Urinary bladder (tissue), 4 donors: ENCODE results near the gene PTP4A2. TPM values are rescaled to one million over a fixed set of nuclear protein-coding genes. Genes with fewer than 3 reads are reported as not detected.
A peak's percentile ranks its signal among the peaks of the same experiment; 100 is the strongest.
"Not testable (repeated sequence)": the region's sequence is repeated elsewhere in the genome, so short reads cannot be mapped to it uniquely, and the experiment has no call there.

Experiments used
- DNase-seq: peaks from one replicate; pipeline ENCODE4 v3.0.0-alpha.2; 2015; ENCODE audit errors: extremely low spot score
- H3K27ac ChIP-seq: one replicate; pipeline ENCODE4 v1.5.1; 2013; ENCODE audit warnings: low read depth, mild to moderate bottlenecking, moderate library complexity
- H3K36me3 ChIP-seq: one replicate; pipeline ENCODE4 v1.6.1; 2013; ENCODE audit warnings: mild to moderate bottlenecking, moderate library complexity; ENCODE audit not compliant: insufficient read depth
- H3K4me1 ChIP-seq: one replicate; pipeline ENCODE4 v1.6.1; 2013; ENCODE audit warnings: mild to moderate bottlenecking, moderate library complexity; ENCODE audit not compliant: insufficient read depth
- H3K4me3 ChIP-seq: one replicate; pipeline ENCODE4 v1.5.1; 2013; ENCODE audit warnings: low read depth, low read length
- WGBS: extraction: QIAGEN DNeasy Blood & Tissue Kit; methylation state at CpG from one replicate; pipeline ENCODE4 v1.1.7; 2013; 5-methylcytosine and 5-hydroxymethylcytosine counted together
- polyA plus RNA-seq: library from polyadenylated mRNA; stranded (reverse); fragments of 200-250 nt; gene quantifications from one replicate; pipeline ENCODE4 v1.2.3, GENCODE V29; 2013
- total RNA-seq: library from RNA; depleted of rRNA; stranded (reverse); fragments of >200 nt; gene quantifications from one replicate; pipeline ENCODE4 v1.2.3, GENCODE V29; 2014
- donor health status: healthy with polysubstance abuse.
- donor health status: healthy.

Gene PTP4A2
- total and polyA plus RNA-seq, 2 donors = 118 to 462 TPM

- Histone ChIP-seq H3K27ac (no peak overlapping the region), H3K36me3 (no peaks in the 10 kb centered on the region), H3K4me3 (no peak overlapping the region), H3K4me1 (no peaks in the 10 kb centered on the region)
- no peak for DNase-seq
- WGBS = 85% methylated on average over 6 of the region's 6 CpGs
Observed at GRCh38 chr1:31959521-31960340, 21.6 kb upstream of the PTP4A2 start.

- 77% methylated on average over 9 of the region's 9 CpGs for WGBS
- H3K4me1 ChIP-seq = no peaks in the 10 kb centered on the region
- no peak overlapping the region for H3K27ac ChIP-seq
- no peak overlapping the region for H3K4me3 ChIP-seq
- DNase-seq = peak; percentile 35
- no peaks in the 10 kb centered on the region for H3K36me3 ChIP-seq
Observed at GRCh38 chr1:31957701-31958674, 19.8 kb upstream of the PTP4A2 start.

GRCh38 chr1:31955917-31956736, 18.0 kb upstream of the PTP4A2 start:
- Histone ChIP-seq H3K4me1 (no peaks in the 10 kb centered on the region), H3K36me3 (no peaks in the 10 kb centered on the region), H3K27ac (peak overlapping the region; percentile 87), H3K4me3 (no peak overlapping the region)
- DNase-seq = no peak
- WGBS = 46% methylated on average over 11 of the region's 11 CpGs

- H3K4me1 ChIP-seq = no peaks in the 10 kb centered on the region
Observed at GRCh38 chr1:31954607-31955283, 16.6 kb upstream of the PTP4A2 start.

GRCh38 chr1:31952825-31953220, 14.7 kb upstream of the PTP4A2 start:
- Histone ChIP-seq H3K4me1 (no peaks in the 10 kb centered on the region), H3K36me3 (no peaks in the 10 kb centered on the region), H3K27ac (no peak overlapping the region), H3K4me3 (no peak overlapping the region)
- 69% methylated on average over 2 of the region's 2 CpGs for WGBS
- no peak for DNase-seq

More at GRCh38 chr1:31954607-31955283, 16.6 kb upstream of the PTP4A2 start:
- Histone ChIP-seq H3K4me3 (no peak overlapping the region), H3K27ac (peak overlapping the region; percentile 93), H3K36me3 (no peaks in the 10 kb centered on the region)
- WGBS = 12% methylated on average over 6 of the region's 6 CpGs
- no peak for DNase-seq

GRCh38 chr1:31951276-31951675, 13.1 kb upstream of the PTP4A2 start:
- Histone ChIP-seq H3K4me1 (no peaks in the 10 kb centered on the region), H3K27ac (no peak overlapping the region), H3K36me3 (no peaks in the 10 kb centered on the region), H3K4me3 (no peak overlapping the region)
- 48% methylated on average over 4 of the region's 4 CpGs for WGBS
- DNase-seq = no peak

- no peak overlapping the region for H3K27ac ChIP-seq
- DNase-seq = no peak
- no peak overlapping the region for H3K4me3 ChIP-seq
- WGBS = 88% methylated on average over 1 of the region's 1 CpG
- H3K4me1 ChIP-seq = no peaks in the 10 kb centered on the region
- H3K36me3 ChIP-seq = no peaks in the 10 kb centered on the region
Observed at GRCh38 chr1:31949862-31950261, 11.7 kb upstream of the PTP4A2 start.

- not testable (repeated sequence) for H3K4me3 ChIP-seq, H3K27ac ChIP-seq, H3K36me3 ChIP-seq, DNase-seq, H3K4me1 ChIP-seq
- WGBS = 96% methylated on average over 10 of the region's 10 CpGs
Observed at GRCh38 chr1:31945677-31946076, 7.5 kb upstream of the PTP4A2 start.

- Histone ChIP-seq H3K4me3 (peak overlapping the region; percentile 22), H3K4me1 (no peaks in the 10 kb centered on the region), H3K36me3 (no peaks in the 10 kb centered on the region), H3K27ac (peak overlapping the region; percentile 97)
- WGBS = 2% methylated on average over 56 of the region's 56 CpGs
- no peak for DNase-seq
Observed at GRCh38 chr1:31944205-31945089, 6.3 kb upstream of the PTP4A2 start.

- Histone ChIP-seq H3K36me3 (no peaks in the 10 kb centered on the region), H3K4me3 (no peak overlapping the region), H3K4me1 (no peaks in the 10 kb centered on the region), H3K27ac (peak overlapping the region; percentile 97)
- WGBS = 53% methylated on average over 3 of the region's 3 CpGs
- DNase-seq = no peak
Observed at GRCh38 chr1:31943546-31944184, 5.5 kb upstream of the PTP4A2 start.

GRCh38 chr1:31942061-31942460, 3.9 kb upstream of the PTP4A2 start:
- not testable (repeated sequence) for H3K4me3 ChIP-seq, H3K27ac ChIP-seq, H3K4me1 ChIP-seq, H3K36me3 ChIP-seq, DNase-seq
- 84% methylated on average over 8 of the region's 8 CpGs for WGBS
